DLD1 (cell line): ENCODE data around the gene PRPF40B.

ENCODE experiments used
- in situ Hi-C: cut with HindIII; loops from 2 replicates; pipeline ENCODE4 v1.10.0; 2017; ENCODE audit warnings: low sequenced_read_pairs

Gene PRPF40B

DNA sequence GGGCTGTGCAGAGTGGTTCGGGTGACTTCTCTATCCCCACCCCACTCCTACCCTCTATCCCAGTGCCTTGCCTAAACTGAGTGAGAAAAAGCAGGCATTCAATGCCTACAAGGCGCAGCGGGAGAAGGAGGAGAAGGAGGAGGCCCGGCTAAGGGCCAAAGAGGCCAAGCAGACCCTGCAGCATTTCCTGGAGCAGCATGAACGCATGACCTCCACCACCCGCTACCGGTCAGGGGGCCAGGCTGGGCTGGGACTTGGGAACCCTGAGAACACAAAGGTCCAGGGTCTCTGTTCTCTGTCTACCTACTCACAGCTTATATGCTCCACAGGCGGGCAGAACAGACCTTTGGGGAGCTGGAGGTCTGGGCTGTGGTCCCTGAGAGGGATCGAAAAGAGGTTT lies 11.7 kb downstream of the PRPF40B start:
- in situ Hi-C loops, result no loop called here

- in situ Hi-C loops, result no loop called here
Measured at GRCh38 chr12:49635656-49636055, 12.3 kb downstream of the PRPF40B start.

GRCh38 chr12:49636574-49636973 lies 13.2 kb downstream of the PRPF40B start:
- in situ Hi-C loops, result no loop called here

GRCh38 chr12:49636979-49637755 lies 13.8 kb downstream of the PRPF40B start:
- in situ Hi-C loops, result no loop called here

DNA sequence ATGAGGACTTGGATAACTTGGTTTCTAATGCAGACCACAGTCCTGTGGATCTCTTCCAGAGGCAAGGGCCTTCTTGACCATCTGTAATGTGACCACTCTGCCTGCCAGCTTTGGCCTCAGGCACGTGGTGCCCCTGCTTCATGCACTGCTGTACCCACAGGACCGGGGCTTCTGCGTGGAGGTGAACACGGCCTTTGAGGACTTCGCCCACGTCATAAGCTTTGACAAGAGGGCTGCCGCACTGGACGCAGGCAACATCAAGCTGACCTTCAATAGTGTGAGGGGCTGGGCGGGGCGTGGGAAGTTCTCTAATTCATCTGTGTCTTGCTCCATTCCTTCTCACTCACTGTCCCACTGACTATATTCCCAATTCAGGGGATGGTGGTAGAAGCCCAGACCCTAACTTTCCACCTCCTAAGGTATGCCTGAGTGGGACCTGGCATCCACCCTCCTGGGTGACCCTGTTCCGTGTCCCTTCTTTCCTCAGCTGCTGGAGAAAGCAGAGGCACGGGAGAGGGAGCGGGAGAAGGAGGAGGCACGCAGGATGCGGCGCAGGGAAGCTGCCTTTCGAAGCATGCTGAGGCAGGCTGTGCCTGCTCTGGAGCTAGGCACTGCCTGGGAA lies 18.5 kb downstream of the PRPF40B start:
- in situ Hi-C loops, result loop anchor here (10.0 kb wide), 1 partner anchor 67 kb away; no protein-coding TSS in a partner anchor

- in situ Hi-C loops, result loop anchor here (10.0 kb wide), 1 partner anchor 68 kb away; no protein-coding TSS in a partner anchor
Measured at GRCh38 chr12:49642370-49642802, 19.0 kb downstream of the PRPF40B start.

DNA sequence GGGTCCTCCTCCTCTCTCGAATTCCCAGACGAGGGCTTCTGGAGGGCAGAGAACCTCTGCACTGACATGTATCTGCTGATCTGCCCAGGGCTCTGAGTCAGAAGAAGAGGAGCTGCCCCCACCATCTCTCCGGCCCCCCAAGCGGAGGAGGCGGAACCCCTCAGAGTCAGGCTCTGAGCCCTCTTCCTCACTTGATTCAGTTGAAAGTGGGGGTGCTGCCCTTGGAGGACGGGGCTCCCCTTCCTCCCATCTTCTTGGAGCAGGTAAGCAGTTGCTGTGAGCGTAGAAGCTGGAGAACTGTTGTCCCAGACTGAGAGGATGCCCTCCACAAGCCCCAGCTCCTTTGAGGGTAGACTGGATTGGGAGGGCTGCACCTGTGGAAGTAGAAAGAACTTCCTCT lies 19.8 kb downstream of the PRPF40B start:
- in situ Hi-C loops, result loop anchor here (10.0 kb wide), 1 partner anchor 68 kb away; no protein-coding TSS in a partner anchor

- in situ Hi-C loops, result loop anchor here (10.0 kb wide), 1 partner anchor 69 kb away; no protein-coding TSS in a partner anchor
Measured at GRCh38 chr12:49643961-49644619, 20.7 kb downstream of the PRPF40B start.

GRCh38 chr12:49644620-49644994 lies 21.2 kb downstream of the PRPF40B start:
- in situ Hi-C loops, result loop anchor here (10.0 kb wide), 1 partner anchor 70 kb away; no protein-coding TSS in a partner anchor

DNA sequence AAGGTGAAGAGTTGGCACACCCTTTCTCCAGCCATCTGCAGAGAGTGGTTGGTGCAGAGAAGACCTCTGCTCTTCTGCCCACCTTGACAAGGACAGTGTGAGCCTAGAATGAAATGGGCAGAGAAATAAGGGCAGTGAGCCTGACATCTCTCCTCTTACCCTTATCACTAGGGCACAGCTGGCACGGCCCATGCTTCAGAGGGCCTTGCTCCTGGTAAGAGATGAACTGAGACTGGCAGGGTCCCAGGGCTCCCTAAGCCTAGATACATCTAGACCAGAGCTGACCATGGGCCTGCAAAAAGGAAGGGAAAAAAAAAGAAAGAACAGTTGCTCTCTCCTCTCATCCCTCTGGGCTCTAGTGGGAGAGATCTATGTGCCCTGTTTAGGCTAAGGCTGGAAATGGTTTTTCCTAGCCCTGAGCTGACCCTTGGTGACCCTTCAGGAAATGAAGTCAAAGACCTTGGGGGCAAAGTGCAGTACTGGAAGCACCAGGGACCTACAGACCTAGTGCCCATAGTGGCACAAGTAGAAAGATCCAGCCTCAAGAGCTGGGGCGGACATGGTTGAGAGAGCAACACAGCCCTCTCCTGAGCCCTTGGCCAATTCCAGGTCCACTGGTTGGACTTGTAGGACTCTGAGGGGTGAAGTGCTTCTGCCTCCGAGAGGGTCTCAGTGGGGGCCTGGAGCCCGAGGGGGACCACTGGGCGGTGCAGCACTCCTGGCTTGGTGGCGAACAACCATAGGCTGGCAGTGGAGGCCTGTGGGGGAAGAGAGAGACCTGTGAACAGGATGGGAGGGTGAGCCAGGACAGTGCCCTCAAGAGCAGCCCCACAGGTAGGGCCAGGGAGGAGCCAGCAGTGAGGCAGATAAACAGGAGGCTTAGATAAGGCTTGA lies 22.0 kb downstream of the PRPF40B start:
- in situ Hi-C loops, result loop anchor here (10.0 kb wide), 1 partner anchor 71 kb away; no protein-coding TSS in a partner anchor

DNA sequence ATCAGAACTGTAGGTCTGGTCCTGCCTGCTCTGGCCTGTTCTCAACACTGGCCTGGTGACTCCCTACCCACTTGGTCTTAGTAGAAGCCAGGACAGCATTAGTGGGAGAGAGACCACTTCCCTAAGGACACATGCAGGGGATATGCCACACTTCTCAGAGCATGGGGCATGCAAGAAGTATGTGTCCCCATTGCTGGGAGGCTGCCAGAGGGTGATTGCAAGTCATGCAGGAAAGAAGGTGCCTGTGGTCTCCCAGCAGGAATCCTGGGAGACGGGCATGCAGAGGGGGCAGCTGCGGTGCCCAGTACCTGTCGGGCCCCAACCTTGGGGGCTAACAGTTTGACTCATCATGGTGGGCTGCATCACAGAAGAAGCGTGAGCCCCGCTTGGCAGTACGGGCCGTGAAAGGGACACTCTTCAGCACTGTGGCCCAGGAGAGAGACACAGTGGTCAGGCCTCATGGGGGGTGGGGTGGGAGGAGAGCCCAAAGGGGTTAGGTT lies 23.0 kb downstream of the PRPF40B start:
- in situ Hi-C loops, result loop anchor here (10.0 kb wide), 1 partner anchor 72 kb away; no protein-coding TSS in a partner anchor

DNA sequence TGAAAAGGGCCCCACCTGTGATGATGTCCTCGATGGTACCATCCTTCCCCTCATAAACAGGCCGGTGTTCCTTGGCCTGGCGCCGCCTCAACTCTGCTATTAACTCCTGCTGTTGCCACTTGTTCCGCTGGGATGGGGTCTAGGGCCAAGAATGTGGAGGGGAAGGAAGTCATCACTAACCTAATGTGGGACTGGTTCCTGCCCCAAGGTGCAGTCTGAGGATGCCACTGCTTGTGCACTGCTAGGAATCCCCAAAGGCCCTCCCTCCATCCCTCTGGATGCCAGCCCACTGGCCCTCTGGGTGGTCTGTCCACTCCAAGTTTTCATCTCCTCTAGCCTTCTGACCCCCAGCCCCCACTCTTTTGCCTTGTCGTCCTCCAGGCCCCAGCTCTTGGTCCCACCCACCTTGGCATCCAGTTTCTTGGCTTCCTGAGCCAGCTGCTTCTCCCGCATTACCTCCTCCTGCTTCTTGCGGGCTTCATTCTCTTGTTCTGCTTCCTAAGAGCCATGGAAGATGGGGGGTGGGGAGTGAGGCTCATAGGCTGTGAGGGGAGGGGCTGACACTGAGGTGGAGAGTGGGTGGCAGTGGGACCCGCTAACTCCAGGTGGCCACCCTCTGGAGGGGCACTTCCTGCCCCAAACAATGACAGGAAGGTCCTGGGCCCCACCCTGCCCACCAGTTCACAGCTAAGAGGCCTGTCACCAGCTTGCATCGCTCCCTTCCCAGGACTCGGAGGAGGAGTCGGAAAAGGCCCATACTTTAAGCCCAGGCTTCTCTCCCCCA lies 23.7 kb downstream of the PRPF40B start:
- in situ Hi-C loops, result loop anchor here (10.0 kb wide), 1 partner anchor 72 kb away; no protein-coding TSS in a partner anchor

- in situ Hi-C loops, result loop anchor here (10.0 kb wide), 1 partner anchor 73 kb away; no protein-coding TSS in a partner anchor
Measured at GRCh38 chr12:49647827-49648711, 24.7 kb downstream of the PRPF40B start.

- in situ Hi-C loops, result loop anchor here (10.0 kb wide), 1 partner anchor 74 kb away; no protein-coding TSS in a partner anchor
Measured at GRCh38 chr12:49648712-49649003, 25.3 kb downstream of the PRPF40B start.

DNA sequence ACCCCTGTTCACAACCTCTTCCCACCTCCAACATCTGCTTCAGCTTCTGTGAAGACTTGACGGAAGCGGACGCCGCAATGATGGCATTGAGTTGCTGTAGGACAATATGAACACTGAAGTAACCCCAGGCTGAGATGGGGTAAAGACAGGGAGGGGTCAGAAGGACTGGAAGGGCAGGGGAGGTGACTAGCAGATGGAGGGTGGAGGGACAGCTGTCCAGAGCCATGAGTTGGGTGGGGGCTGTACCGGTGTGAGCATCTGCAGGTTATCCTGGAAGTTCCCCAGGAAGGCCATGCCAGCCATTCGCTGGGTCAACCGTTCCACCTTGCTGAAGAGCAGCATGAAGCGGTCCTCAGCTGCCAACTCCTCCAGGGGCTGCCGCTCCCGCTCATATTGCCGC lies 26.1 kb downstream of the PRPF40B start:
- in situ Hi-C loops, result loop anchor here (10.0 kb wide), 1 partner anchor 75 kb away; no protein-coding TSS in a partner anchor

- in situ Hi-C loops, result loop anchor here (10.0 kb wide), 1 partner anchor 75 kb away; no protein-coding TSS in a partner anchor
Measured at GRCh38 chr12:49649892-49650291, 26.5 kb downstream of the PRPF40B start.

- in situ Hi-C loops, result no loop called here
Measured at GRCh38 chr12:49651855-49652254, 28.5 kb downstream of the PRPF40B start.

GRCh38 chr12:49652921-49653520 lies 29.7 kb downstream of the PRPF40B start:
- in situ Hi-C loops, result no loop called here
